HUES6 (cell line): Measurements from ENCODE around the gene XBP1.
A peak's percentile ranks its signal among the peaks of the same experiment; 100 is the strongest.

ENCODE experiments used
- H3K27ac ChIP-seq: 2 replicates; pipeline ENCODE4 v1.7.0; 2013; ENCODE audit warnings: low read depth, mild to moderate bottlenecking, low read length, inconsistent platforms
- H3K27me3 ChIP-seq: 2 replicates; pipeline ENCODE4 v1.6.1; 2013; ENCODE audit warnings: low read length; ENCODE audit not compliant: control insufficient read depth, insufficient read depth
- H3K36me3 ChIP-seq: 2 replicates; pipeline ENCODE4 v1.6.1; 2013; ENCODE audit warnings: low read length; ENCODE audit not compliant: control insufficient read depth, insufficient read depth
- H3K4me1 ChIP-seq: 2 replicates; pipeline ENCODE4 v1.6.1; 2013; ENCODE audit warnings: low read length; ENCODE audit not compliant: control insufficient read depth, insufficient read depth
- H3K4me3 ChIP-seq: 2 replicates; pipeline ENCODE4 v1.5.1; 2013; ENCODE audit warnings: low read depth, low read length
- H3K9ac ChIP-seq: one replicate; pipeline ENCODE4 v1.6.1; 2013; ENCODE audit warnings: mild to moderate bottlenecking, low read length
- H3K9me3 ChIP-seq: 2 replicates; pipeline ENCODE4 v1.6.1; 2013; ENCODE audit warnings: low read depth, low read length; ENCODE audit not compliant: control insufficient read depth, insufficient read depth

XBP1 gene

DNA sequence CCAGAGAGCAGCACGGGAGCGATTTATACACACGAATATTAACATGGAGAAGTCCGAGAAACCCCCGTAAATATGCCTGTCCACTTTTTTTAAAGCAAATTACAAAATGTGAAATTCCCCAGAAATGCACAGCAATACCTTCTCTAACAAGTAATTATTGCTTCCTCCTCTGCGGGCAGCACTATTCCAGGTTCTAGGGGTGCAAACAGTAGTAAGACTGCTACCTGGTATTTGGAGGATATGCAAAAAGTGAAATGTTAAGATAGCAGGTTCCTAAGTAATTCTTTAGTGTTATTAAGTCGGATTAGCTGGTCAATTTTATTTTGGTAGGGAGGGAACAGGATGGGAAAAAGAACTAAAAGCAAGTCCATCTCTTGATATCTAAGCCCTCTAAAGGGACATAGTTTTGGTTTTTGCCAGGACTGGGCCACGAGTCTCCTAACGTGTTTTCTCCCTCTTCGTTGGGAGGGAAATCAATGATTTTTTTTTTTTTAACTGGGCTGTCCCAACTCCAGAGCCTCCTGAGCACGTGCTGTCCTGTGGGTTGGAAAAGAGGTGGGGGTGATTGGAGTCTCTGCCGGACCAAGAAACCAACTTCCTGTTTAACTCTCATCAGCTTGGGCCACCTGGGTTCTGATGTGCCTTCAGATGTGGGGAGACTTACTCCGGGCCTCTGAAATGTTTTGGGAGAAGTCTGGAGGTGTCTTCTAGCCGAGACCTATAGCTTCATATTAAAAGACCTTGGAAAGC lies 1.7 kb upstream of the XBP1 start:
- H3K4me3 ChIP-seq: peak overlapping the region; percentile 31
- H3K27ac ChIP-seq: no peak overlapping the region

DNA sequence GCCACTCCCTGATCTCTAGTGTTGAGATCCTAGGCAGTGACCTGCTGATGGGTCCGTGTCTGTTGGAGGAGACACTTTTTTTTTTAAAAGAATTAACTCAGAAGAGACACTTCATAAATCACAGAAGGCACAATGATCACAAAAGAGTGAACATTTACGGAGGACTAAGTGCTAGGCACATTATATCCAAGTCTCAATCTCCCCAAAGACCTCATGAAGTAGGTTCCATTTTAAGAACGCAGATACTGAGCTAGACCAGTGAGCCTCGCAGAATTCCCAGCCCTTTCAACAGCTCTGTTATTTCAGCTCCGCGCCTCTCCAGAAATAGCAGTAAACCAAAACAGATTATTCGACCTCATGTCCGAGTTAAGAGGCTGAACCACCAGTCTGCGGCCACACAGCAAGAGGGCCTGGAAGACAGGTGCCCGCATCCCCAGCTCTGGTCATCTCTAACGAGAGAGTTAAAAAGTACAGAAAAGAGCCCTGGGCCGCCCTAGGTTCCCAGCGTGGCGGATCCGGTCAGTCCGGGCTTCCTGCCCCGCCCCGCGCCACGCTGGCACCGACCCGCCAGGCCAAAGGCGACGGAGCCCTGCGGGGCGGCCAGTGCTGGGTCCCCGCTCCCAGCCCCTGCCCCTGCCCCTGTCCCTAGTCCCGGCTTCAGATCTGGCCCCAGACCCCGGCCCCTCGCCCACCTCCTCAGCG lies 612 bp downstream of the XBP1 start:
- peak overlapping the region; percentile 98 for H3K27ac ChIP-seq
- H3K4me3 ChIP-seq: peak overlapping the region; percentile 98
- no peaks in the 10 kb centered on the region for H3K27me3 ChIP-seq
- H3K36me3 ChIP-seq: peaks cover 45% of the 10 kb centered on the region
- peaks cover 14% of the 10 kb centered on the region for H3K4me1 ChIP-seq
- peak overlapping the region; percentile 99 for H3K9ac ChIP-seq
- H3K9me3 ChIP-seq: no peaks in the 10 kb centered on the region

More for the DNA sequence above, 1.7 kb upstream of the XBP1 start:
- no peaks in the 10 kb centered on the region for H3K9me3 ChIP-seq
- H3K36me3 ChIP-seq: peaks cover 22% of the 10 kb centered on the region
- no peak overlapping the region for H3K9ac ChIP-seq
- no peaks in the 10 kb centered on the region for H3K27me3 ChIP-seq
- peaks cover 14% of the 10 kb centered on the region for H3K4me1 ChIP-seq

DNA sequence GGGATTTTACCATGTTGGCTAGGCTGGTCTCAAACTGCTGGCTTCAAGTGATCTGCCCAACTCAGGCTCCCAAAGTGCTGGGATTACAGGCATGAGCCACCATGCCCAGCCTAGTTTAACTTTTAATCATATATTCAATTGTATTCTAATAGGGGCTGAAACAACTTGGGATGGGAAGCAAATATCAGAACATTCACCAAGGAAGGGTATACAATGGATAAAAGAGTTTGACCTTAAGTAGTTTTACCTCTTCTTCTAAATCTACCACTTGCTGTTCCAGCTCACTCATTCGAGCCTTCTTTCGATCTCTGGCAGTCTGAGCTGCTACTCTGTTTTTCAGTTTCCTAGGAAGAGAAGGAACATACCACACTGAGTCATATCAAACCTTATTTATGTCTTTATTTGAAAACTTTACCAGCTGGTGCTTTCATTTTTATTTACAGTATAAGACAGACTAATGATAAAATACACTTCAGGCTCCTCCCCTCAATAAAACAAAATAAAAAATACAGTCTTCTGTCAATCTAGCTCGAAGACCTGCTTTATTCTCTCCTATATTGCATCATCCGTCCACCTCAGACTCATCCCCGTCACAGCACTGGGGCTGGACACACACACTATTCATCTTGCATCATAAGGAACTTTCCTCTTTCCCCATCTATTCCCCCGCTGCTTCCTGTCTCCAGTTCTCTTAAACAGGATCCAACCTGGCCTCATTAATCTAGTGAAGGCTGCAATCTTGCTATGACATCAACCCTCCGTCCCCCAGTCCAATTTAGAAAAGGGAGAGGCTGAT lies 1.4 kb downstream of the XBP1 start:
- H3K27ac ChIP-seq: peak overlapping the region; percentile 98
- H3K4me3 ChIP-seq: peak overlapping the region; percentile 98
- no peaks in the 10 kb centered on the region for H3K27me3 ChIP-seq
- H3K9me3 ChIP-seq: no peaks in the 10 kb centered on the region
- peaks cover 52% of the 10 kb centered on the region for H3K36me3 ChIP-seq
- peaks cover 14% of the 10 kb centered on the region for H3K4me1 ChIP-seq
- H3K9ac ChIP-seq: peak overlapping the region; percentile 99

DNA sequence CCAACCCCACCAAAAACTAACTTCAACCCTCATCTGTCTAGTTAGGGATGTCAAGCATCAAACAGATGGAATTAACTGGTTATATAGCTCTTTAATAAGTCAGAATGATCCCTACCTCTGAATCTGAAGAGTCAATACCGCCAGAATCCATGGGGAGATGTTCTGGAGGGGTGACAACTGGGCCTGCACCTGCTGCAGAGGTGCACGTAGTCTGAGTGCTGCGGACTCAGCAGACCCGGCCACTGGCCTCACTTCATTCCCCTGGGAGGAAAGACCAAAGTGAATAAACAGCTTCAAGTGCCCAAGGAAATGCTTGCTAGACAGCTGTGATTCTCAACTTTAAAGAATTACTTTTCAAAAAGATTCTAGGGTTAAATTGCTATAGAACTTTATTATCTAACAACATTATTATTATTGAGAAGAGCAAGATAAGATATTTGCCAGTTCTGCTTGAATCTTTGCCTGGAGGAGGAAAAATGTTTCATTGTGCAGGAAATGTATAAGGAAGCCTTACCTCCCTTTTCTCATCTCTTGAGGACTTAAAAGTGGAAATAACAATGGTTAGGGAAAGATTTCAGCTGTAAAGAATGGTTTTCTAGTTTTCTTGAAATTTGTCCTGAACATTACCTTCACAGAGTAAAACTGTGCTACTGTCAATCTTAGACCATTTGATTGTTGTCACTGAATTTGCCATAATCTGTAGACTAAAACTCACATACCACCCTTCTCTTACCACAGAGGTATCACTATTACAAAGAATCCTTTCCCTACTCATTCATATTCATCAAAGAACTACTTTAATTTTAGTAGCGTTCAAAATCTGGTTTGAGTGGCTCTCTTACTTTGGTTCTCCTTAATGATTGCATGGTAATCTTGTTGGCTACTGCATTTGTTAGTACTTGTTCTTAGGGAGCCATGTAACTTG lies 4.2 kb downstream of the XBP1 start:
- Histone ChIP-seq H3K4me3 (no peak overlapping the region), H3K27me3 (no peaks in the 10 kb centered on the region), H3K36me3 (peaks cover 56% of the 10 kb centered on the region), H3K27ac (no peak overlapping the region), H3K4me1 (peaks cover 4% of the 10 kb centered on the region; the same call in 1 of the 2 replicates), H3K9me3 (no peaks in the 10 kb centered on the region), H3K9ac (no peak overlapping the region)

DNA sequence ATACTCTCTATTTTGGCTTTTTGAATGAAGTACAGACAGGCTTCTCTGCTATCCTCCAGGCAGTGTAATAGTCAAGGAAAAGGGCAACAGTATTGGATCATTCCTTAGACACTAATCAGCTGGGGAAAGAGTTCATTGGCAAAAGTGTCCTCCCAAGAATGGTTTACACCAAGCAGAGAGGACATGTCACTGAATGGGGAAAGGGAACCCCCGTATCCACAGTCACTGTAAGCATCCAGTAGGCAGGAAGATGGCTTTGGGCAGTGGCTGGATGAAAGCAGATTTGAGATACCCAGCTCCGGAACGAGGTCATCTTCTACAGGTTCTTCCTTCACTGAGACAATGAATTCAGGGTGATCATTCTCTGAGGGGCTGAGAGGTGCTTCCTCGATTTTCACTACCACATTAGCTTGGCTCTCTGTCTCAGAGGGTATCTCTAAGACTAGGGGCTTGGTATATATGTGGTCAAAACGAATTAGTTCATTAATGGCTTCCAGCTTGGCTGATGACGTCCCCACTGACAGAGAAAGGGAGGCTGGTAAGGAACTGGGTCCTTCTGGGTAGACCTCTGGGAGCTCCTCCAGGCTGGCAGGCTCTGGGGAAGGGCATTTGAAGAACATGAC lies 5.2 kb downstream of the XBP1 start:
- peaks cover 4% of the 10 kb centered on the region; the same call in 1 of the 2 replicates for H3K4me1 ChIP-seq
- H3K27me3 ChIP-seq: no peaks in the 10 kb centered on the region
- H3K27ac ChIP-seq: no peak overlapping the region
- no peaks in the 10 kb centered on the region for H3K9me3 ChIP-seq
- H3K36me3 ChIP-seq: peaks cover 57% of the 10 kb centered on the region
- no peak overlapping the region for H3K9ac ChIP-seq
- H3K4me3 ChIP-seq: no peak overlapping the region

DNA sequence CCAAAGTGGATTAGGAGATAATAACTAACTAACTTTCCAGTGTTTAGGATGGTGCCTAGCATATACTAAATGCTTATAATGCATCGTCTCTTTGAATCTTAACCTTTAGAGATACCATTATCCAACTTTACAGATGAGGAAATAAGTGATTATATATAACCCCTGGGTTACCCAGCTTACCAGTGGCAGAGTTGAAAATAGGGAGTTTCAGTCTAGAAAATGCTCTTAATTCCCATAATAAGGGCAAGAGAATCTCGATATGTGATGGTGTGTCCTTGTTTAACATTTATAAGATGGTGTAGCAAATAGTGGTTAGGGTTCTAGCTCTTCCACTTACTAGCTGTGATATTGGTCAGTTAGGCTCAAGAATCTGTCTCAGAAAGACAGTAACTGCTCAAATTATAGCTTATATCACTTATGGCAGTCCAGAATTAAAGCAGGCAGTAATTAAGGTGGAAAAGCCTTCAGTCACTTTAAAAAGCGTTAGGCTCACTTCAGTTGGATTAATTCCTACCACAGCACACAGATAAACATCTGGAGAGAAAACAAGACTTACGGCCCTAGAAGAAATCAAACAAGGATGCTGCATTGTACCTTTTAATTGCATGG lies 6.3 kb downstream of the XBP1 start:
- Histone ChIP-seq H3K9me3 (no peaks in the 10 kb centered on the region), H3K27me3 (no peaks in the 10 kb centered on the region), H3K4me1 (peaks cover 4% of the 10 kb centered on the region; the same call in 1 of the 2 replicates), H3K9ac (no peak overlapping the region), H3K27ac (no peak overlapping the region), H3K4me3 (no peak overlapping the region), H3K36me3 (peaks cover 62% of the 10 kb centered on the region)

DNA sequence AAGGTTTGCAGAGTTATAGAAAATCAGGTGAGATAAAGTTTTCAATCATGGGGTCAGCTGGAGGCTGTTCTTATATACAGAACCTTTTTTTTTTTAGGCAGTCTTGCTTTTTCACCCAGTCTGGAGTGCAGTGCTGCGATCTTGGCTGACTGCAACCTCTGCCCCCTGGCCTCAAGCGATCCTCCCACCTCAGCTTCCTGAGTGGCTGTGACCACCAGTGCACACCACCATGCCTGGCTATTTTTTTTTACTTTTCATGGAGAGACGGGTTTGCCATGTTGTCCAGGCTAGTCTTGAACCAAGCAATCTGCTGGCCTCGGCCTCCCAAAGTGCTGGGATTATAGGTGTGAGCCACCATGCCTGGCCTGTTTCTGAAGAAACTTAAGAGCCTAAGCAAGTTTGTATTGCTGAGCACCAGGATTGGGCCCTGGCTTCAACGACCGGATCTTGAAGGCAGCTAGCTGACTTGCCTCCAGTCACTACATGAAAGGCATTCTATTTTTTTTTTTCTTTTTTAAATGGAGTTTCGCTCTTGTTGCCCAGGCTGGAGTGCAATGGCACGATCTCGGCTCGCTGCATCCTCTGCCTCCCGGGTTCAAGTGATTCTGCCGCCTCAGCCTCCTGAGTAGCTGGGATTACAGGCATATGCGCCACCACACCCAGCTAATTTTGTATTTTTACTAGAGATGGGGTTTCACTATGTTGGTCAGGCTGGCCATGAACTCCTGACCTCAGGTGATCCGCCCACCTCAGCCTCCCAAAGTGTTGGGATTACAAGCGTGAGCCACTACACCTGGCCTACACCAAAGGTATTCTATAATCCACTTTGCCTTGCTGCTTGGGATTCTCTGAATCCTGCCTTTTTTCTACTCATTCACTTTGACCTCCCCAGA lies 7.6 kb downstream of the XBP1 start:
- H3K27ac ChIP-seq: no peak overlapping the region
- no peak overlapping the region for H3K4me3 ChIP-seq
- H3K9ac ChIP-seq: no peak overlapping the region
- H3K27me3 ChIP-seq: no peaks in the 10 kb centered on the region
- H3K9me3 ChIP-seq: no peaks in the 10 kb centered on the region
- H3K36me3 ChIP-seq: peaks cover 60% of the 10 kb centered on the region
- H3K4me1 ChIP-seq: no peaks in the 10 kb centered on the region

DNA sequence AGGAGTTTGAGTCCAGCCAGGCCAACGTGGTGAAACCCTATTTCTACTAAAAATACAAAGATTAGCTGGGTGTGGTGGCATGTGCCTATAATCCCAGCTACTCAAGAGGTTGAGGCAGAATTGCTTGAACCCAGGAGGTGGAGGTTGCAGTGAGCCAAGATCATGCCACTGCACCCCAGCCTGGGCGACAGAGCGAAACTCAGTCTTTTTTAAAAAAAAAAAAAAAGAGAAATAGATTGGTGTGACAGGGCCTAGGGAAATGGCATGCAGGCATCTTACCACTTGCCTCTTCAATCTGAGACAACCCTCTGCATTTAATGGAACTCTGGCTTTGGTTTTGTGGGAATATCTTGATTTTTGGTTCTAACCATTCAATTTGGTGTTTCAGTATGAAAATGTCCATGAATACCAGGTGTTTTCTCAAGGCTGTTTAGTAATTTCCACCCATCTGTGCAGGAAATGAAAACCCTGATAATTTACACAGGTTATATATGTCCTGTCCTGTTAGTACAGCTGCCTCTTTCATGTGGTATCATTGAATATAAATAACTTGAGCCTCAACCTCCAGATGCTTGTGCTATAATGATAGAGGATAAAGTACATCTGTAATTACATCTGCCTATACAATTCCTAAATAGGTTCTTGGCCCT lies 8.4 kb downstream of the XBP1 start:
- Histone ChIP-seq H3K4me1 (no peaks in the 10 kb centered on the region), H3K9ac (no peak overlapping the region), H3K27me3 (no peaks in the 10 kb centered on the region), H3K36me3 (peaks cover 59% of the 10 kb centered on the region), H3K4me3 (no peak overlapping the region), H3K9me3 (no peaks in the 10 kb centered on the region), H3K27ac (no peak overlapping the region)

DNA sequence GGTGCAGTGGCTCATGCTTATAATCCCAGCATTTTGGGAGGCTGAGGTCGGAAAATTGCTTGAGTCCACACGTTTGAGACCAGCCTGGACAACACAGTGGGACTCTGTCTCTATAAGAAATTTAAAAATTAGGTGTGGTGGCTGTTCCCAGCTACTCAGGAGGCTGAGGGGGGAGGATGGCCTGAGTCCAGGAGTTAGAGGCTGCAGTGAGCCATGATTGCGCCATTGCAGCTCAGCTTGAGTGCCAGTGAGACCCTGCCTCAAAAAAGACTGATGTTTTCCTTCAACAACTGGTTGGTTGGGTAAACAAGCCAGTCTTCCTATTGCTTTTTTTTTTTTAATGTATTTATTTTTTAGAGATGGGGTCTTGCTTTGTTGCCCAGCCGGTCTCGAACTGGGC lies 9.2 kb downstream of the XBP1 start:
- Histone ChIP-seq H3K4me1 (no peaks in the 10 kb centered on the region), H3K36me3 (peaks cover 58% of the 10 kb centered on the region)

More for the DNA sequence above, 9.2 kb downstream of the XBP1 start:
- Histone ChIP-seq H3K27ac (no peak overlapping the region), H3K4me3 (no peak overlapping the region), H3K27me3 (no peaks in the 10 kb centered on the region), H3K9me3 (no peaks in the 10 kb centered on the region), H3K9ac (no peak overlapping the region)
